LNCaP clone FGC (cell line): Measurements from ENCODE around the gene KIF26A.

ENCODE experiments used
- DNase-seq: peaks from one replicate; pipeline ENCODE4 v3.0.0-alpha.2; 2011; ENCODE audit warnings: low read depth
- H3K4me3 ChIP-seq: 2 replicates; pipeline ENCODE4 v1.5.1; 2011; ENCODE audit warnings: mild to moderate bottlenecking, low read depth, low read length, control low read depth
- CTCF ChIP-seq: IDR thresholded peaks from 2 replicates; pipeline ENCODE4 v1.5.1; 2012; ENCODE audit warnings: mild to moderate bottlenecking; ENCODE audit not compliant: control insufficient read depth, insufficient read depth; ENCODE audit errors: extremely low read depth

The KIF26A gene

GRCh38 chr14:104145826-104146601, 7.6 kb downstream of the KIF26A start:
- DNase-seq, result no peak
- H3K4me3 ChIP-seq, result no peak overlapping the region
- TF ChIP-seq CTCF, result no peak

- no peak overlapping the region for H3K4me3 ChIP-seq
- no peak for DNase-seq
- TF ChIP-seq CTCF, result no peak
Measured at GRCh38 chr14:104146651-104147345, 8.4 kb downstream of the KIF26A start.

GRCh38 chr14:104147346-104148125, 9.1 kb downstream of the KIF26A start:
- no peak overlapping the region for H3K4me3 ChIP-seq
- no peak for DNase-seq
- no peak for TF ChIP-seq CTCF

GRCh38 chr14:104148433-104149277, 10.3 kb downstream of the KIF26A start:
- no peak overlapping the region for H3K4me3 ChIP-seq
- no peak for TF ChIP-seq CTCF
- DNase-seq, result no peak

GRCh38 chr14:104149278-104149595, 10.8 kb downstream of the KIF26A start:
- TF ChIP-seq CTCF, result no peak
- H3K4me3 ChIP-seq, result no peak overlapping the region
- DNase-seq, result no peak

GRCh38 chr14:104149617-104150135, 11.3 kb downstream of the KIF26A start:
- no peak overlapping the region for H3K4me3 ChIP-seq
- no peak for DNase-seq
- no peak for TF ChIP-seq CTCF
